Left forelimb (tissue), 1 donor: ENCODE results near the gene EPB41.
"Not testable (repeated sequence)": the region's sequence is repeated elsewhere in the genome, so short reads cannot be mapped to it uniquely, and the experiment has no call there.

Experiments
- DNase-seq: peaks from one replicate; pipeline ENCODE4 v3.0.0-alpha.2; 2018; ENCODE audit warnings: low spot score

EPB41 gene

GRCh38 chr1:29052941-29053340 lies 138.6 kb downstream of the EPB41 start:
- no peak for DNase-seq

GRCh38 chr1:29055160-29055559 lies 140.8 kb downstream of the EPB41 start:
- no peak for DNase-seq

GRCh38 chr1:29056256-29056655 lies 141.9 kb downstream of the EPB41 start:
- DNase-seq, result no peak

- no peak for DNase-seq
Observed at GRCh38 chr1:29057700-29058099, 143.3 kb downstream of the EPB41 start.

- DNase-seq, result no peak
Observed at GRCh38 chr1:29062157-29062942, 148.0 kb downstream of the EPB41 start.

- no peak for DNase-seq
Observed at GRCh38 chr1:29064064-29064463, 149.7 kb downstream of the EPB41 start.

- DNase-seq, result no peak
Observed at GRCh38 chr1:29077155-29077554, 162.8 kb downstream of the EPB41 start.

GRCh38 chr1:29079916-29080629 lies 165.7 kb downstream of the EPB41 start:
- not testable (repeated sequence) for DNase-seq

GRCh38 chr1:29081201-29081600 lies 166.8 kb downstream of the EPB41 start:
- no peak for DNase-seq

GRCh38 chr1:29082519-29082918 lies 168.2 kb downstream of the EPB41 start:
- DNase-seq, result no peak

GRCh38 chr1:29083317-29084195 lies 169.2 kb downstream of the EPB41 start:
- DNase-seq, result no peak

GRCh38 chr1:29084196-29084521 lies 169.8 kb downstream of the EPB41 start:
- DNase-seq, result no peak

GRCh38 chr1:29090937-29091618 lies 176.7 kb downstream of the EPB41 start:
- no peak for DNase-seq

GRCh38 chr1:29092704-29093103 lies 178.3 kb downstream of the EPB41 start:
- DNase-seq, result not testable (repeated sequence)

- DNase-seq, result no peak
Observed at GRCh38 chr1:29094433-29094832, 180.1 kb downstream of the EPB41 start.

- no peak for DNase-seq
Observed at GRCh38 chr1:29094954-29095353, 180.6 kb downstream of the EPB41 start.

- no peak for DNase-seq
Observed at GRCh38 chr1:29096231-29096886, 182.0 kb downstream of the EPB41 start.

- DNase-seq, result no peak
Observed at GRCh38 chr1:29099286-29099685, 184.9 kb downstream of the EPB41 start.

GRCh38 chr1:29100487-29100886 lies 186.1 kb downstream of the EPB41 start:
- no peak for DNase-seq

- DNase-seq, result no peak
Observed at GRCh38 chr1:29105822-29106221, 191.5 kb downstream of the EPB41 start.

GRCh38 chr1:29108041-29108440 lies 193.7 kb downstream of the EPB41 start:
- DNase-seq, result not testable (repeated sequence)
